ENCODE results near the gene CYP26C1.

The CYP26C1 gene

GRCh38 chr10:93059975-93060886 is at the start of gene CYP26C1:
Gene CYP26C1 (plus strand): TSS chr10:93060798. CDS start chr10:93061264, 466 bp downstream.
- no peak for DNase-seq

- no peak for DNase-seq
Measured at GRCh38 chr10:93015722-93016121, 44.9 kb upstream of the CYP26C1 start.

GRCh38 chr10:93023013-93023650 is 37.5 kb upstream of the CYP26C1 start:
- no peak for DNase-seq

GRCh38 chr10:93026072-93026471 is 34.5 kb upstream of the CYP26C1 start:
- no peak for DNase-seq

- no peak for DNase-seq
Measured at GRCh38 chr10:93027508-93027907, 33.1 kb upstream of the CYP26C1 start.

- DNase-seq: no peak
Measured at GRCh38 chr10:93028883-93029282, 31.7 kb upstream of the CYP26C1 start.

GRCh38 chr10:93030409-93030808 is 30.2 kb upstream of the CYP26C1 start:
- DNase-seq: no peak

- no peak for DNase-seq
Measured at GRCh38 chr10:93032105-93032808, 28.3 kb upstream of the CYP26C1 start.

GRCh38 chr10:93032809-93033137 is 27.8 kb upstream of the CYP26C1 start:
- no peak for DNase-seq

GRCh38 chr10:93034426-93034825 is 26.2 kb upstream of the CYP26C1 start:
- DNase-seq: no peak

GRCh38 chr10:93039110-93039509 is 21.5 kb upstream of the CYP26C1 start:
- no peak for DNase-seq

GRCh38 chr10:93039721-93040120 is 20.9 kb upstream of the CYP26C1 start:
- no peak for DNase-seq

GRCh38 chr10:93054486-93054885 is 6.1 kb upstream of the CYP26C1 start:
- DNase-seq: no peak

GRCh38 chr10:93058139-93058538 is 2.5 kb upstream of the CYP26C1 start:
- no peak for DNase-seq

GRCh38 chr10:93060887-93061593 is 442 bp downstream of the CYP26C1 start:
- DNase-seq: no peak

- no peak for DNase-seq
Measured at GRCh38 chr10:93061594-93062513, 1.3 kb downstream of the CYP26C1 start.

GRCh38 chr10:93062514-93063143 is 2.0 kb downstream of the CYP26C1 start:
- peak in 1 of 2 experiments; percentile 41 for DNase-seq

GRCh38 chr10:93063144-93063976 is 2.8 kb downstream of the CYP26C1 start:
- no peak for DNase-seq

GRCh38 chr10:93063977-93064660 is 3.5 kb downstream of the CYP26C1 start:
- no peak for DNase-seq

Data from stimulated activated CD4-positive, alpha-beta T cell treated with anti-CD3 and anti-CD28 coated beads, Interleukin-4, amount 100 ng/mL, for 4 hours (primary cell).